ENCODE data around the gene TSEN54. TPM values are rescaled to one million over a fixed set of nuclear protein-coding genes. Genes with fewer than 3 reads are reported as not detected.

Gene TSEN54
- total and polyA plus RNA-seq, 5 donors from 2014 or later: 35.2 to 54.6 (median 52.3) TPM

DNA sequence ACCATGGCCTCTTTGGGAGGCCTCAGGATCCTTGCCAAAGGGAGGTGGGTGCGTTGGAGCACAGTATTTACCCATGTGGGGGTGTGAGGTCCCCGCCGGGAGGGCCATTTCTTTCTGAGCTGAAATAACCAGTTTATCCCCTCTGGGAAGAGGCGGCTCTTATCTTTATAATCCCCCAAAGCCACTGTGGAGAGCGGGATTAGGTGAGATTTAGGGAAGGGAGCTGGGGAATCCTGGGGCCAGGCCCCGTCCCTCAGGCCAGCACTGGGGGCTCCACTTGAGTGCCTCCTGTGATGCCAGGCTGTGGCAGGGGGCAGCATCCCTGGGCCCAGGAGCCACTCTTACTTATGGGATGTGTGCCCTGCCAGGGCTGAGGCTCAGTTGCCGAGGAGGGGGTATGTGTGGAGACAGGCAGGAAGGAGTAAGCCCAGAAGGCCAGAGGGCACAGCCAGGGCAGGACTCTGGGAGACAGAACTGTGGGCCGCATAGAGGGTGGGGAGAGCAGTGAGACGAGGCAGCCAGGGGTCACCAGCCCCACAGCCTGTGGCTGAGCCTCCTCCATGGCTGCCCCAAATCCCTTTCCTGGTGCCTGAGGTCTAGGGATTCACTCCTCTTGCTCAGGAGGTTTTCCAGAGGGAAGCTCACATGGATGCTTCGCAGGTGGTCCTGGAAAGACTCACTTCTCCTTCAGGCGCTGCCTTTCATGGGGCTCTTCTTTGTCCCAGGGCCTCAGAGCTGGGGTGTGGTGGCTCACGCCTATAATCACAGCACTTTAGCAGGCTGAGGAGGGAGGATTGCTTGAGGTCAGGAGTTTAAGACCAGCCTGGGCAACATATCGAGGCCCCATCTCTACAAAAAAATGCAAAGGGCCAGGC, 34.9 kb upstream of the TSEN54 start:
- no peak for ATAC-seq (ENCODE audit: low read depth in 2 of 2)
- Histone ChIP-seq H3K27ac (ENCODE audit: insufficient read depth, low read length, poor library complexity, severe bottlenecking) (no peak overlapping the region), H3K36me3 (ENCODE audit: control insufficient read depth, insufficient read depth, low read length) (peaks cover 13% of the 10 kb centered on the region), H3K4me1 (ENCODE audit: control insufficient read depth, insufficient read depth, low read length, poor library complexity, severe bottlenecking) (no peaks in the 10 kb centered on the region), H3K9me3 (ENCODE audit: control insufficient read depth in 2 of 2, low read length in 2 of 2) (no peaks in the 10 kb centered on the region), H3K27me3 (ENCODE audit: control insufficient read depth, insufficient read depth, low read length) (no peaks in the 10 kb centered on the region), H3K4me3 (ENCODE audit: low read depth, low read length) (no peak overlapping the region)
- Mint-ChIP-seq H3K27ac (peak overlapping the region in 2 of 3 donors; percentile 52 to 65), H3K4me1 (peaks cover 0 to 15% (median 6%) of the 10 kb centered on the region in 4 donors), H3K9me3 (no peaks in the 10 kb centered on the region), H3K36me3 (peaks cover 20% of the 10 kb centered on the region), H3K27me3 (no peaks in the 10 kb centered on the region), H3K4me3 (no peak overlapping the region)
- no peak for DNase-seq

DNA sequence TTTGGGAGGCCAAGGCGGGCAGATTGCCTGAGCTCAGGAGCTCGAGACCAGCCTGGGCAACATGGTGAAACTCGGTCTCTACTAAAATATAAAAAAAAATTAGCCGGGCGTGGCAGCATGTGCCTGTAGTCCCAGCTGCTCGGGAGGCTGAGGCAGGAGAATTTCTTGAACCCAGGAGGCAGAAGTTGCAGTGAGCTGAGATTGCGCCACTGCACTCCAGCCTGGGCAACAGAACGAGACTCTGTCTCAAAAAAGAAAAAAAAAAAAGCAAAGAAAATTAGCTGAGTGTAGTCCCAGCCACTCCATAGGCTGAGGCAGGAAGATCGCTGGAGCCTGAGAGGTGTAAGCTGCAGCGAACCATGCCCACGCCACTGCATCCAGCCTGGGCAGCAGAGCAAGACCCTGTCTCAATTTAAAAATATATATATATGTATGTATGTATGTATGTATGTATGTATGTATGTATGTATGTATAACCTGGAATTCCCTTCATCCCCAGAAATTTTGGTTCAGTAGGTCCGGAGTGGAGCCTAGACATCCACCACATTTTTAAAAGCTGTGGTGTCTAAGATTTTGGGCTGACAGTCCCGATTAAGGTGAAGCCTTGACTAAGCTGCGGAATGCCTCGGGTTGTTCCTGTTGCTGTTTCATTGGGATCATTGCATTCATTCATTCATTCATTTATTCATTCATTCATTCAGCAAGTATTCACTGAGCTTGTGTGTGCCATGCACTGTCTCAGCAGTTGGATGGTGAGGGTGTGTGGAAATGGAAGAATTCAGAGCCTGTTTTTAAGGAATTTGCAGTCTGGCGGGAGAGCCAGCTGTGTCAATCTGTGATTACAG, 34.0 kb upstream of the TSEN54 start:
- Mint-ChIP-seq H3K27ac (peak overlapping the region in 2 of 3 donors; percentile 71 to 73), H3K9me3 (no peaks in the 10 kb centered on the region)

DNA sequence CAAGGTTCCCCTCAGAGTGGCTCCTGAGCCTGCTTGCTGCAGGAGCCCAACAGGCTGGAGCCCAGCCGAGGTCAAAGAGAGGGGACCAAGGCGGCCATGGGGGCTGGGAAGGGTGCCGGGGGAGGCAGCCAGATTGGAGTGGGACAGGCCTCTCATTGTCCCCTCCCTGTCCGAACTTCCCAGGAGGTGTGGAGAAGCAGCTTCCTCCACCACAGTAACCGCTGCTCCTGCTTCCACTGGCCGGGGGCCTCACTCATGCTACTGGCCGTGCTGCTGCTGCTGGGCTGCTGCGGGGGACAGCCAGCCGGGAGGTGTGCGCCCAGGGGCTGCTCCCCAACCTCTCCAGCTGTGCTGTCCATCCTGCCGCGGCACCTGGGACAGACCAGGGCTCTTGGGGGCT, 30.6 kb upstream of the TSEN54 start:
- DNase-seq: no peak
- Histone ChIP-seq H3K9me3 (ENCODE audit: control insufficient read depth in 2 of 2, low read length in 2 of 2) (no peaks in the 10 kb centered on the region), H3K27me3 (ENCODE audit: control insufficient read depth, insufficient read depth, low read length) (no peaks in the 10 kb centered on the region), H3K36me3 (ENCODE audit: control insufficient read depth, insufficient read depth, low read length) (peaks cover 11% of the 10 kb centered on the region), H3K27ac (ENCODE audit: insufficient read depth, low read length, poor library complexity, severe bottlenecking) (no peak overlapping the region), H3K4me1 (ENCODE audit: control insufficient read depth, insufficient read depth, low read length, poor library complexity, severe bottlenecking) (peaks cover 17% of the 10 kb centered on the region), H3K4me3 (ENCODE audit: low read depth, low read length) (no peak overlapping the region)
- Mint-ChIP-seq H3K27me3 (no peaks in the 10 kb centered on the region), H3K9me3 (peaks cover 0 to 1% (median 0%) of the 10 kb centered on the region in 7 donors), H3K27ac (no peak overlapping the region), H3K4me3 (no peak overlapping the region), H3K4me1 (peaks cover 7 to 33% (median 18%) of the 10 kb centered on the region in 4 donors), H3K36me3 (peaks cover 19% of the 10 kb centered on the region)
- ATAC-seq (ENCODE audit: low read depth in 2 of 2): no peak

More for the DNA sequence above, 34.0 kb upstream of the TSEN54 start:
- H3K9me3 ChIP-seq (ENCODE audit: control insufficient read depth in 2 of 2, low read length in 2 of 2): no peaks in the 10 kb centered on the region
- H3K4me1 Mint-ChIP-seq: peaks cover 5 to 21% (median 12%) of the 10 kb centered on the region in 4 donors
- no peaks in the 10 kb centered on the region for H3K27me3 ChIP-seq (ENCODE audit: control insufficient read depth, insufficient read depth, low read length)
- H3K4me1 ChIP-seq (ENCODE audit: control insufficient read depth, insufficient read depth, low read length, poor library complexity, severe bottlenecking): peaks cover 8% of the 10 kb centered on the region
- H3K36me3 ChIP-seq (ENCODE audit: control insufficient read depth, insufficient read depth, low read length): peaks cover 7% of the 10 kb centered on the region
- no peaks in the 10 kb centered on the region for H3K27me3 Mint-ChIP-seq
- H3K4me3 ChIP-seq (ENCODE audit: low read depth, low read length): no peak overlapping the region
- peaks cover 17% of the 10 kb centered on the region for H3K36me3 Mint-ChIP-seq
- DNase-seq (no peak), ATAC-seq (ENCODE audit: low read depth in 2 of 2) (no peak)
- H3K4me3 Mint-ChIP-seq: no peak overlapping the region
- H3K27ac ChIP-seq (ENCODE audit: insufficient read depth, low read length, poor library complexity, severe bottlenecking): no peak overlapping the region

DNA sequence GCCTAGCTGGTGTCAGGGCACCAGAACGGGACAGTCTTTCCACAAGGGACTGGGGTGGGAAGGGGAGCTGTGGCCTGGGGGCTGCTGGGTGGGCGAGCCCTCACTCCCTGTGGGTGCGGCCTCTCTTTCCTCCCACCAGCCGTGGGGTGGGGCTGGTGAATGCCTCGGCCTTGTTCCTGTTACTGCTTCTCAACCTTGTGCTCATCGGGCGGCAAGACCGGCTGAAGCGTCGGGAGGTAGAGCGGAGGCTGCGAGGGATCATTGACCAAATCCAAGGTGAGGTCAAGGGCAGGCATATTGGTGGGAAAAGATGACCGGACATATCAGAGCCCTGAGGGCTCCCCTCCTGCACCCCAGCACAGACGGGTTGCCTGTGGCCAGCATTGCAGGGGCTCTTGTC, 30.2 kb upstream of the TSEN54 start:
- Mint-ChIP-seq H3K4me1 (peaks cover 7 to 33% (median 16%) of the 10 kb centered on the region in 4 donors), H3K27ac (peak overlapping the region in 1 of 3 donors; percentile 84), H3K9me3 (peaks cover 0 to 1% (median 0%) of the 10 kb centered on the region in 7 donors), H3K4me3 (peak overlapping the region in 1 of 4 donors; percentile 59), H3K27me3 (no peaks in the 10 kb centered on the region), H3K36me3 (peaks cover 19% of the 10 kb centered on the region)
- H3K27ac ChIP-seq (ENCODE audit: insufficient read depth, low read length, poor library complexity, severe bottlenecking): no peak overlapping the region
- no peaks in the 10 kb centered on the region for H3K9me3 ChIP-seq (ENCODE audit: control insufficient read depth in 2 of 2, low read length in 2 of 2)
- no peaks in the 10 kb centered on the region for H3K27me3 ChIP-seq (ENCODE audit: control insufficient read depth, insufficient read depth, low read length)
- H3K36me3 ChIP-seq (ENCODE audit: control insufficient read depth, insufficient read depth, low read length): peaks cover 13% of the 10 kb centered on the region
- no peak for ATAC-seq (ENCODE audit: low read depth in 2 of 2)
- no peak overlapping the region for H3K4me3 ChIP-seq (ENCODE audit: low read depth, low read length)
- DNase-seq: no peak
- H3K4me1 ChIP-seq (ENCODE audit: control insufficient read depth, insufficient read depth, low read length, poor library complexity, severe bottlenecking): peaks cover 17% of the 10 kb centered on the region

DNA sequence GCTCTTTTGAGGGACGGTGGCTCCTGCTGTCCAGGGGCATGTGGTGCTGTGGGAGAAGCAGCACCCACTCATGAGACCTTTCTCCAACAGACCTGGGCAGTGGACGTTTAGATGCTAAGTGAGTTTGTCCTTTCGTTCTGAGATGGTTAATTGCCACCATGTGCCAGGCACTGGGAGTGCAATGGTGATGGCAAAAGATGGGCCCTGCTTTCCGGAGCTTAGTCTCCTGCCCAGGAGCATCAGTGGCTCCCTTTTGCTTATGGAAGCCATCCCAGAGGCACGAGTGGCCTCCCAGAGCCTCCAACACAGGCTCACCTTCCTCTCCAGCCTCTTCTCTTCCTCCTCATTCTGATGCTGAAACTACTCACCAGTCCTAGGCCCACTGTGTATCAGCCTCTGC, 29.4 kb upstream of the TSEN54 start:
- Histone ChIP-seq H3K4me1 (ENCODE audit: control insufficient read depth, insufficient read depth, low read length, poor library complexity, severe bottlenecking) (peaks cover 17% of the 10 kb centered on the region), H3K27ac (ENCODE audit: insufficient read depth, low read length, poor library complexity, severe bottlenecking) (peak overlapping the region; percentile 75), H3K36me3 (ENCODE audit: control insufficient read depth, insufficient read depth, low read length) (peaks cover 17% of the 10 kb centered on the region), H3K9me3 (ENCODE audit: control insufficient read depth in 2 of 2, low read length in 2 of 2) (no peaks in the 10 kb centered on the region), H3K27me3 (ENCODE audit: control insufficient read depth, insufficient read depth, low read length) (no peaks in the 10 kb centered on the region), H3K4me3 (ENCODE audit: low read depth, low read length) (peak overlapping the region; percentile 57)
- Mint-ChIP-seq H3K27ac (peak overlapping the region; percentile 92 to 98 (median 98)), H3K4me3 (peak overlapping the region in 3 of 4 donors; percentile 36 to 90 (median 75)), H3K9me3 (peaks cover 0 to 1% (median 0%) of the 10 kb centered on the region in 7 donors), H3K36me3 (peaks cover 19% of the 10 kb centered on the region), H3K27me3 (no peaks in the 10 kb centered on the region), H3K4me1 (peaks cover 7 to 33% (median 16%) of the 10 kb centered on the region in 4 donors)
- DNase-seq: peak in 1 of 3 donors; percentile 4
- ATAC-seq (ENCODE audit: low read depth in 2 of 2): no peak

DNA sequence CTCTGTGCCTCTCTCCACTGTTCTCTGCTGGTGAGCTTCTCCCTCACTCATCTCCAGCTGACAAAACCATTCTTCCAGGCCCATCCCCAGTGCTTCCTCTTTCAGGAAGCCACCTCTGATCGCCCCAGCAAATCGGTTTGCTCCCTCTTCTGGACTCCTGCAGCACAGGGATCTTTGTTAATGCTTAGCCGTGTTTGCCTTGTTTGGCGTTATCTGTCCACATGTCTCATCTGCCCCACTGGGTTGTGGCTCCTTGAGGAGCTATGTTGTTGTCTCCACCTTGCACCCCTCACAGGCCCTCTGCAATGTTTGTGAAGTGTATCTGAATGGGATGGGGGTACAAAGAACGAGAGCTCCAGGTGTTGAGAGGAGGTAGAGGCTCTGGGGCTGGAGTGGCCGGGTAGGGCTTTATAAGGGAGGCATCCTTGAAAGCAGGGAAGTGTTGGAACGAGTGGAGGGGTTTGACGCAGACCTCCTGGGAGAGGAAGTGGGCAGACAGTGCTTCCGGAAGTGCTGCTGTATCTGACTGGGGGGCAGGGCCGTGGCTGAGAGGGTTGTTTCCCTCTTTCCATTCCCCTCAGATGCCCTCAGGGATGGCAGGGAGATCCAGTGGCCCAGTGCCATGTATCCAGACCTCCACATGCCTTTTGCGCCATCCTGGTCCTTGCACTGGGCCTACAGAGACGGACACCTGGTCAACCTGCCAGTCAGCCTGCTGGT, 28.8 kb upstream of the TSEN54 start:
- Histone ChIP-seq H3K4me1 (ENCODE audit: control insufficient read depth, insufficient read depth, low read length, poor library complexity, severe bottlenecking) (peaks cover 17% of the 10 kb centered on the region), H3K27ac (ENCODE audit: insufficient read depth, low read length, poor library complexity, severe bottlenecking) (peak overlapping the region; percentile 75), H3K36me3 (ENCODE audit: control insufficient read depth, insufficient read depth, low read length) (peaks cover 15% of the 10 kb centered on the region), H3K27me3 (ENCODE audit: control insufficient read depth, insufficient read depth, low read length) (no peaks in the 10 kb centered on the region), H3K9me3 (ENCODE audit: control insufficient read depth in 2 of 2, low read length in 2 of 2) (no peaks in the 10 kb centered on the region), H3K4me3 (ENCODE audit: low read depth, low read length) (peak overlapping the region; percentile 57)
- H3K9me3 Mint-ChIP-seq: peaks cover 0 to 1% (median 0%) of the 10 kb centered on the region in 7 donors
- peak overlapping the region; percentile 92 to 98 (median 98) for H3K27ac Mint-ChIP-seq
- ATAC-seq (ENCODE audit: low read depth in 2 of 2) (peak; percentile 79 to 89), DNase-seq (peak; percentile 13 to 83 (median 45))
- H3K4me1 Mint-ChIP-seq: peaks cover 7 to 34% (median 16%) of the 10 kb centered on the region in 4 donors
- no peaks in the 10 kb centered on the region for H3K27me3 Mint-ChIP-seq
- H3K4me3 Mint-ChIP-seq: peak overlapping the region in 3 of 4 donors; percentile 36 to 90 (median 75)
- H3K36me3 Mint-ChIP-seq: peaks cover 20% of the 10 kb centered on the region
